ENCODE data around the gene CFAP69. TPM values are rescaled to one million over a fixed set of nuclear protein-coding genes. Genes with fewer than 3 reads are reported as not detected.

Gene CFAP69
- total RNA-seq, 2 donors from 2014 or later: 0.60 to 1.6 TPM

- no peak for DNase-seq
- no peak for ATAC-seq
- peaks cover 5% of the 10 kb centered on the region for H3K27me3 Mint-ChIP-seq
- H3K9me3 ChIP-seq (ENCODE audit: control insufficient read depth, low read length, poor library complexity, severe bottlenecking): no peaks in the 10 kb centered on the region
- no peak overlapping the region for H3K4me3 Mint-ChIP-seq
- H3K27ac Mint-ChIP-seq: no peak overlapping the region
- peaks cover 3% of the 10 kb centered on the region for H3K4me1 Mint-ChIP-seq
- H3K36me3 Mint-ChIP-seq (ENCODE audit: low read depth): peaks cover 3% of the 10 kb centered on the region
Observed at GRCh38 chr7:90267263-90267858, 22.4 kb downstream of the CFAP69 start.

GRCh38 chr7:90269163-90269562 lies 24.2 kb downstream of the CFAP69 start:
- no peaks in the 10 kb centered on the region for H3K9me3 ChIP-seq (ENCODE audit: control insufficient read depth, low read length, poor library complexity, severe bottlenecking)
- no peak overlapping the region for H3K27ac Mint-ChIP-seq
- peaks cover 3% of the 10 kb centered on the region for H3K36me3 Mint-ChIP-seq (ENCODE audit: low read depth)
- H3K4me1 Mint-ChIP-seq: peaks cover 3% of the 10 kb centered on the region
- peaks cover 10% of the 10 kb centered on the region for H3K27me3 Mint-ChIP-seq
- no peak for ATAC-seq
- H3K4me3 Mint-ChIP-seq: no peak overlapping the region
- no peak for DNase-seq

- DNase-seq (no peak), ATAC-seq (no peak)
- Mint-ChIP-seq H3K4me1 (peaks cover 3% of the 10 kb centered on the region), H3K4me3 (no peak overlapping the region), H3K36me3 (ENCODE audit: low read depth) (peaks cover 3% of the 10 kb centered on the region), H3K27me3 (peaks cover 10% of the 10 kb centered on the region), H3K27ac (no peak overlapping the region)
- no peaks in the 10 kb centered on the region for H3K9me3 ChIP-seq (ENCODE audit: control insufficient read depth, low read length, poor library complexity, severe bottlenecking)
Observed at GRCh38 chr7:90270431-90271178, 25.6 kb downstream of the CFAP69 start.

- no peak for ATAC-seq
- H3K36me3 Mint-ChIP-seq (ENCODE audit: low read depth): peaks cover 3% of the 10 kb centered on the region
Observed at GRCh38 chr7:90271753-90272152, 26.8 kb downstream of the CFAP69 start.

GRCh38 chr7:90272242-90272641 lies 27.3 kb downstream of the CFAP69 start:
- peaks cover 3% of the 10 kb centered on the region for H3K4me1 Mint-ChIP-seq
- H3K27ac Mint-ChIP-seq: no peak overlapping the region
- DNase-seq (no peak), ATAC-seq (no peak)
- H3K9me3 ChIP-seq (ENCODE audit: control insufficient read depth, low read length, poor library complexity, severe bottlenecking): no peaks in the 10 kb centered on the region
- H3K4me3 Mint-ChIP-seq: no peak overlapping the region
- H3K36me3 Mint-ChIP-seq (ENCODE audit: low read depth): peaks cover 3% of the 10 kb centered on the region
- H3K27me3 Mint-ChIP-seq: peaks cover 5% of the 10 kb centered on the region

More at GRCh38 chr7:90271753-90272152, 26.8 kb downstream of the CFAP69 start:
- Mint-ChIP-seq H3K4me3 (no peak overlapping the region), H3K27ac (no peak overlapping the region), H3K4me1 (peaks cover 3% of the 10 kb centered on the region), H3K27me3 (peaks cover 5% of the 10 kb centered on the region)
- DNase-seq: no peak
- H3K9me3 ChIP-seq (ENCODE audit: control insufficient read depth, low read length, poor library complexity, severe bottlenecking): no peaks in the 10 kb centered on the region

- no peak for ATAC-seq
- H3K4me1 Mint-ChIP-seq: peaks cover 3% of the 10 kb centered on the region
- no peak overlapping the region for H3K27ac Mint-ChIP-seq
- peaks cover 5% of the 10 kb centered on the region for H3K27me3 Mint-ChIP-seq
- no peak for DNase-seq
- H3K4me3 Mint-ChIP-seq: no peak overlapping the region
- no peaks in the 10 kb centered on the region for H3K9me3 ChIP-seq (ENCODE audit: control insufficient read depth, low read length, poor library complexity, severe bottlenecking)
- H3K36me3 Mint-ChIP-seq (ENCODE audit: low read depth): peaks cover 3% of the 10 kb centered on the region
Observed at GRCh38 chr7:90274161-90274560, 29.2 kb downstream of the CFAP69 start.

GRCh38 chr7:90276033-90276728 lies 31.2 kb downstream of the CFAP69 start:
- H3K4me1 Mint-ChIP-seq: no peaks in the 10 kb centered on the region
- no peaks in the 10 kb centered on the region for H3K9me3 ChIP-seq (ENCODE audit: control insufficient read depth, low read length, poor library complexity, severe bottlenecking)
- peaks cover 5% of the 10 kb centered on the region for H3K27me3 Mint-ChIP-seq
- ATAC-seq (no peak), DNase-seq (no peak)
- no peak overlapping the region for H3K27ac Mint-ChIP-seq
- no peaks in the 10 kb centered on the region for H3K36me3 Mint-ChIP-seq (ENCODE audit: low read depth)
- no peak overlapping the region for H3K4me3 Mint-ChIP-seq

GRCh38 chr7:90288154-90288553 lies 43.2 kb downstream of the CFAP69 start:
- Mint-ChIP-seq H3K4me1 (peaks cover 8% of the 10 kb centered on the region), H3K27ac (no peak overlapping the region), H3K36me3 (ENCODE audit: low read depth) (no peaks in the 10 kb centered on the region), H3K27me3 (no peaks in the 10 kb centered on the region), H3K4me3 (no peak overlapping the region)
- H3K9me3 ChIP-seq (ENCODE audit: control insufficient read depth, low read length, poor library complexity, severe bottlenecking): no peaks in the 10 kb centered on the region
- DNase-seq (no peak), ATAC-seq (no peak)

- no peaks in the 10 kb centered on the region for H3K36me3 Mint-ChIP-seq (ENCODE audit: low read depth)
- H3K4me1 Mint-ChIP-seq: peaks cover 1% of the 10 kb centered on the region
- no peak overlapping the region for H3K27ac Mint-ChIP-seq
- no peak overlapping the region for H3K4me3 Mint-ChIP-seq
- DNase-seq: no peak
- ATAC-seq: no peak
- no peaks in the 10 kb centered on the region for H3K27me3 Mint-ChIP-seq
- H3K9me3 ChIP-seq (ENCODE audit: control insufficient read depth, low read length, poor library complexity, severe bottlenecking): no peaks in the 10 kb centered on the region
Observed at GRCh38 chr7:90290244-90291113, 45.5 kb downstream of the CFAP69 start.

GRCh38 chr7:90298145-90299038 lies 53.4 kb downstream of the CFAP69 start:
- H3K4me1 Mint-ChIP-seq: no peaks in the 10 kb centered on the region
- H3K9me3 ChIP-seq (ENCODE audit: control insufficient read depth, low read length, poor library complexity, severe bottlenecking): no peaks in the 10 kb centered on the region
- H3K36me3 Mint-ChIP-seq (ENCODE audit: low read depth): no peaks in the 10 kb centered on the region
- DNase-seq (no peak), ATAC-seq (peak; percentile 69)
- no peak overlapping the region for H3K4me3 Mint-ChIP-seq
- H3K27me3 Mint-ChIP-seq: peaks cover 27% of the 10 kb centered on the region
- no peak overlapping the region for H3K27ac Mint-ChIP-seq

GRCh38 chr7:90303241-90303640 lies 58.3 kb downstream of the CFAP69 start:
- no peaks in the 10 kb centered on the region for H3K4me1 Mint-ChIP-seq
- H3K9me3 ChIP-seq (ENCODE audit: control insufficient read depth, low read length, poor library complexity, severe bottlenecking): no peaks in the 10 kb centered on the region
- H3K27me3 Mint-ChIP-seq: peaks cover 28% of the 10 kb centered on the region
- H3K4me3 Mint-ChIP-seq: no peak overlapping the region
- no peak for DNase-seq
- H3K36me3 Mint-ChIP-seq (ENCODE audit: low read depth): no peaks in the 10 kb centered on the region
- no peak for ATAC-seq
- H3K27ac Mint-ChIP-seq: no peak overlapping the region

- ATAC-seq (no peak), DNase-seq (no peak)
- Mint-ChIP-seq H3K4me3 (no peak overlapping the region), H3K36me3 (ENCODE audit: low read depth) (no peaks in the 10 kb centered on the region), H3K27me3 (peaks cover 20% of the 10 kb centered on the region), H3K27ac (no peak overlapping the region), H3K4me1 (no peaks in the 10 kb centered on the region)
- H3K9me3 ChIP-seq (ENCODE audit: control insufficient read depth, low read length, poor library complexity, severe bottlenecking): no peaks in the 10 kb centered on the region
Observed at GRCh38 chr7:90309872-90310271, 64.9 kb downstream of the CFAP69 start.

All from T-helper 17 cell (primary cell).